ENCODE results near the gene LDHAL6B. TPM values are rescaled to one million over a fixed set of nuclear protein-coding genes. Genes with fewer than 3 reads are reported as not detected.

The LDHAL6B gene
- total RNA-seq, 3 donors from 2014 or later: not detected

GRCh38 chr15:59179717-59180116 lies 26.9 kb upstream of the LDHAL6B start:
- no peak for DNase-seq
- TF ChIP-seq CTCF (IDR thresholded peaks at IDR 0.05): no peak
- H3K4me1 ChIP-seq (ENCODE audit: low read depth): peaks cover 6% of the 10 kb centered on the region
- no peak overlapping the region for H3K4me3 ChIP-seq
- no peak for ATAC-seq
- no peaks in the 10 kb centered on the region for H3K36me3 ChIP-seq (ENCODE audit: low read depth)
- peaks cover 6% of the 10 kb centered on the region for H3K9me3 ChIP-seq
- intact Hi-C loops (cut with DNase I, micrococcal nuclease): loop anchor here in 1 of 2 donors (10.0 kb wide), 1 partner anchor 315 kb away; no protein-coding TSS in a partner anchor

GRCh38 chr15:59180945-59181600 lies 25.6 kb upstream of the LDHAL6B start:
- Histone ChIP-seq H3K9me3 (peaks cover 6% of the 10 kb centered on the region), H3K4me3 (no peak overlapping the region), H3K4me1 (ENCODE audit: low read depth) (no peaks in the 10 kb centered on the region), H3K36me3 (ENCODE audit: low read depth) (no peaks in the 10 kb centered on the region)
- DNase-seq: no peak
- no peak for ATAC-seq
- intact Hi-C loops (cut with DNase I, micrococcal nuclease): no loop called here
- TF ChIP-seq CTCF (IDR thresholded peaks at IDR 0.05): no peak

- Histone ChIP-seq H3K4me1 (ENCODE audit: low read depth) (no peaks in the 10 kb centered on the region), H3K4me3 (no peak overlapping the region), H3K36me3 (ENCODE audit: low read depth) (no peaks in the 10 kb centered on the region), H3K9me3 (peaks cover 6% of the 10 kb centered on the region)
- DNase-seq (no peak), ATAC-seq (no peak)
- TF ChIP-seq CTCF (IDR thresholded peaks at IDR 0.05): no peak
- intact Hi-C loops (cut with DNase I, micrococcal nuclease): no loop called here
These were observed 20.9 kb upstream of the LDHAL6B start for GRCh38 chr15:59185725-59186124.

DNA sequence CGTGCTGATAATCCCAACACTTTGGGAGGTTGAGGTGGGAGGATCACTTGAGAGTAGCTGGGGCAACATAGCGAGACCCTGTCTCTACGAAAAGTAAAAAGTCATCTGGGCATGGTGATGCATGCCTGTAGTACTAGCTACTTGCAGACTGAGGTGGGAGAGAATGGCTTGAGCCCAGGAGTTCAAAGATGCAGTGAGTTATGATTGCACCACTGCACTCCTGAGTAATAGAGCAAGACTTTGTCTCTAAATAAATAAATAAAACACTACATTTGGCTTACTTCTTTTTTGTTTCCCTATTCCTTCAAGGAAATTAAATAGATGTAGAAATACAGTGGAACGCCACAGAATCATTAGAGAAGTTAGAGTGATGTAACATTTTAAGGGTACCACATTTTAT lies 20.1 kb upstream of the LDHAL6B start:
- DNase-seq: no peak
- ATAC-seq: no peak
- no peak for TF ChIP-seq CTCF (IDR thresholded peaks at IDR 0.05)
- H3K36me3 ChIP-seq (ENCODE audit: low read depth): no peaks in the 10 kb centered on the region
- H3K4me1 ChIP-seq (ENCODE audit: low read depth): no peaks in the 10 kb centered on the region
- H3K4me3 ChIP-seq: no peak overlapping the region
- peaks cover 6% of the 10 kb centered on the region for H3K9me3 ChIP-seq
- intact Hi-C loops (cut with DNase I, micrococcal nuclease): no loop called here

DNA sequence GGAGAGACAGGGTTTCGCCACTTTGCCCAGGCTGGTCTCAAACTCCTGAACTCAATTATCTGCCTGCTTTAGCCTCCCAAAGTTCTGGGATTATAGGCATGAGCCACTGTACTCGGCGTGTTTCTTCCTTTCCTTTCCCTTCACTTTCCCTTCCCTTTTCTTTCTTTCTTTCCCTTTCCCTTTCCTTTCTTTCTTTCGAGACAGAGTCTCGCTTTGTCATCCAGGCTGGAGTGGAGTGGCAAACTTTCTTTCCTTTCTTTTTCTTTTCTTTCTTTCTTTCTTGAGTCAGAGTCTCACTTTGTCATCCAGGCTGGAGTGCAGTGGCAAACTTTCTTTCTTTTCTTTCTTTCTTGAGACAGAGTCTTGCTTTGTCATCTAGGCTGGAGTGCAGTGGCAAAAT lies 17.4 kb upstream of the LDHAL6B start:
- no peaks in the 10 kb centered on the region for H3K4me1 ChIP-seq (ENCODE audit: low read depth)
- intact Hi-C loops (cut with DNase I, micrococcal nuclease): no loop called here
- H3K36me3 ChIP-seq (ENCODE audit: low read depth): no peaks in the 10 kb centered on the region
- DNase-seq (no peak), ATAC-seq (no peak)
- H3K4me3 ChIP-seq: no peak overlapping the region
- H3K9me3 ChIP-seq: no peaks in the 10 kb centered on the region
- no peak for TF ChIP-seq CTCF (IDR thresholded peaks at IDR 0.05)

GRCh38 chr15:59190291-59190690 lies 16.4 kb upstream of the LDHAL6B start:
- Histone ChIP-seq H3K4me1 (ENCODE audit: low read depth) (no peaks in the 10 kb centered on the region), H3K4me3 (no peak overlapping the region), H3K36me3 (ENCODE audit: low read depth) (no peaks in the 10 kb centered on the region), H3K9me3 (no peaks in the 10 kb centered on the region)
- ATAC-seq (no peak), DNase-seq (no peak)
- intact Hi-C loops (cut with DNase I, micrococcal nuclease): no loop called here
- no peak for TF ChIP-seq CTCF (IDR thresholded peaks at IDR 0.05)
